ENCODE results near the gene APOBEC3A.

GRCh38 chr22:38968801-38969200 is 11.4 kb downstream of the APOBEC3A start:
- TF ChIP-seq CTCF (IDR thresholded peaks at IDR 0.05) (no peak), EP300 (IDR thresholded peaks at IDR 0.05) (no peak), POLR2AphosphoS5 (IDR thresholded peaks at IDR 0.05) (no peak)

All from sigmoid colon (tissue), 4 donors.